Stimulated activated effector memory CD8-positive, alpha-beta T cell treated with anti-CD3 and anti-CD28 coated beads, Interleukin-12 subunit alpha, Interleukin-12 subunit beta, amount 100 ng/mL, for 72 hours (primary cell): Measurements from ENCODE around the gene SPANXN2.
"Not testable (repeated sequence)": the region's sequence is repeated elsewhere in the genome, so short reads cannot be mapped to it uniquely, and the experiment has no call there.

ENCODE experiments used
- ATAC-seq: fragments of 150-1000 bp; cut with Tn5 transposase; 2 replicates; pipeline ENCODE4 v1.10.0; 2021
- DNase-seq, 2 donors: peaks; one replicate each; pipeline ENCODE4 v3.0.0; 2021 to 2022; ENCODE audit warnings: low spot score in 2 of 2
- H3K27ac Mint-ChIP-seq: one replicate; pipeline ENCODE4 v1.8.0; 2022; ENCODE audit warnings: mild to moderate bottlenecking, mixed read lengths
- H3K36me3 Mint-ChIP-seq: one replicate; pipeline ENCODE4 v1.8.0; 2022; ENCODE audit warnings: mild to moderate bottlenecking, mixed read lengths
- H3K4me1 Mint-ChIP-seq: one replicate; pipeline ENCODE4 v1.8.0; 2022; ENCODE audit warnings: mixed read lengths
- H3K4me3 Mint-ChIP-seq: one replicate; pipeline ENCODE4 v1.8.0; 2022; ENCODE audit warnings: mild to moderate bottlenecking, mixed read lengths
- H3K9me3 Mint-ChIP-seq: one replicate; pipeline ENCODE4 v1.8.0; 2022; ENCODE audit warnings: mixed read lengths

The SPANXN2 gene, protein sequence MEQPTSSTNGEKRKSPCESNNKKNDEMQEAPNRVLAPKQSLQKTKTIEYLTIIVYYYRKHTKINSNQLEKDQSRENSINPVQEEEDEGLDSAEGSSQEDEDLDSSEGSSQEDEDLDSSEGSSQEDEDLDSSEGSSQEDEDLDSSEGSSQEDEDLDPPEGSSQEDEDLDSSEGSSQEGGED

DNA sequence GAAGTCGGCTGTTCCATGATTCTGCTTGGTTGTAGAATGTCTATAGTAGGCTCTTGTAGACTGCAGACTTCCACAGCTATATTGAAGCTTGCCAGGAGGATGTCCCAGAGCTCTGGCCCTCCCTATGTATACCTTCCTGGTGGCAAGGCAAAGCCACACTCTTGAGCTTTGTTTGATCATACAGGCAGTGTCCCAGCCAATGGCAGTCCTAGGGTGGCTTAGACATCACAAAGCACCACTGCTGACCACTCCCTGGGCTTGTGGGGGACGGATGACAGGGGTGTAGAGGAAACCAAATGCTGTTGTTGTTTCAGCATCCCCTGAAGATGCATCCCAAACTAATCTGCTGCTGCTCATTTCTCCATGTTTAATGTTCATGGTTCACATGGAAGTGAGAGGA lies at the start of gene SPANXN2:
Gene SPANXN2, minus strand, starts transcription at position 101 of the 400 bp plus-strand sequence. Its CDS starts 84 bp downstream, at position 17.
- H3K4me1 Mint-ChIP-seq, H3K27ac Mint-ChIP-seq, H3K36me3 Mint-ChIP-seq, H3K4me3 Mint-ChIP-seq, ATAC-seq, DNase-seq: not testable (repeated sequence)
- H3K9me3 Mint-ChIP-seq = peaks cover 35% of the 10 kb centered on the region

DNA sequence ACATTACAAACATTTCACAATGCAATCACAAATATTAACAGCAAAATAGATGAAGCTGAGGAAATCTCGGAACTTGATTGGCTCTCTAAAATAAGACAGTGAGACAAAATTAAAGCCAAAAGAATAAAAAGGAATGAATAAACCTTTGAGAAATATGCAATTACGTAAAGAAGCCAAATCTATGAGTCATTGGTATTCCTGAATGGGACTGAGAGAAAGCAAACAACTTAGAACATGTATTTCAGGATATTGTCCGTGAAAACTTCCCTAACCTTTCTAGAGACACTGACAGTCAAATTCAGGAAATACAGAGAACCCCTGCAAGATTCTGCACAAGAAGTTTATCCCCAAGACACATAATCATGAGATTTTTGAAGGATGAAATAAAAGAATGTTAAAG lies 48.4 kb upstream of the SPANXN2 start:
- Mint-ChIP-seq H3K36me3 (no peaks in the 10 kb centered on the region), H3K4me3 (no peak overlapping the region), H3K27ac (no peak overlapping the region), H3K4me1 (no peaks in the 10 kb centered on the region), H3K9me3 (peaks cover 9% of the 10 kb centered on the region)
- DNase-seq = no peak
- ATAC-seq = no peak

DNA sequence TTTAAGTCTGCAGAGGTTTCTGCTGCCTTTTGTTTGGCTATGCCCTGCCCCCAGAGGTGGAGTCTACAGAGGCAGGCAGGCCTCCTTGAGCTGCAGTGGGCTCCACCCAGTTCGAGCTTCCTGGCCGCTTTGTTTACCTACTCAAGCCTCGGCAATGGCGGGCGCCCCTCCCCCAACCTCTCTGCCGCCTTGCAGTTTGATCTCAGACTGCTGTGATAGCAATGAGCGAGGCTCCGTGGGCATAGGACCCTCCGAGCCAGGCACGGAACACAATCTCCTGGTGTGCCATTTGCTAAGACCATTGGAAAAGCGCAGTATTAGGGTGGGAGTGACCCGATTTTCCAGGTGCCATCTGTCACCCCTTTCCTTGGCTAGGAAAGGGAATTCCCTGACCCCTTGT lies 47.2 kb upstream of the SPANXN2 start:
- H3K4me3 Mint-ChIP-seq, H3K36me3 Mint-ChIP-seq, H3K4me1 Mint-ChIP-seq, ATAC-seq, DNase-seq, H3K9me3 Mint-ChIP-seq, H3K27ac Mint-ChIP-seq: not testable (repeated sequence)

DNA sequence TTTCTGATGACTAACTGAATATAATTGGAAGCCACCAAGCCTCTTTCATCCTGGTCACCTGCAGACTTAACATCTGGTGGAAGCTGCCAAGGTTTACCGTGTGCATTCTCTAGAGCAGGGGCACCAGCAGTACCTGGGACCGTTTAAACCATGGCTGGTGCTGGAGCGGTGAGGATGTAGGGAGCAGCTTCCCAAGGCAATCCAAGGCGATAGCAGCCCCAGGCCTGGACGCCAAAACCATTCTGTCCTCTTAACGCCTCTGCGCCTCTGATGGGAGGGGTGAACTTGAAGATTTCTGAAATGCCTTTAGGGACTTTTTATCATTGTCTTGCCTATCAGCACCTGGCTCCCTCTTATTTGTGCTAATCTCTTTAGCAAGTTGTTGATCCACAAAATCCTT lies 37.3 kb upstream of the SPANXN2 start:
- ATAC-seq (no peak), DNase-seq (no peak)
- Mint-ChIP-seq H3K9me3 (peaks cover 7% of the 10 kb centered on the region), H3K36me3 (no peaks in the 10 kb centered on the region), H3K4me1 (no peaks in the 10 kb centered on the region), H3K27ac (no peak overlapping the region), H3K4me3 (no peak overlapping the region)

DNA sequence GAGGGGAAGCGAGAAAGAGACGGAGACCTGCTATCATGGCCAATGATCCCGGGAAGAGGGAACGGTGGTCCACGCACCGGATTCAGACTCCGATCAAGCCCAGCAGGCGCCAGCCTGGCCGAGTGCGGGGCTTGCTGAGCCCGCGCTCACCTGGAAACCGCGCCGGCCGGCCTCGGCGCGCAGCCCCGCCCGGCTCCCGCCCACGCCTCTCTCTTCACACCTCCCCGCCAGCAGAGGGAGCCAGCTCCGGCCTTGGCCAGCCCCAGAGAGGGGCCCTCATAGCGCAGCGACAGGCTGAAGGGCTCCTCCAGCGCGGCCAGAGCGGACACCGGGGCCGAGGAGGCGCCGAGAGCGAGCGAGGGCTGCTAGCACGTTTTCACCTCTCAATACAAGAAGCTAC lies 36.8 kb upstream of the SPANXN2 start:
- Mint-ChIP-seq H3K36me3 (no peaks in the 10 kb centered on the region), H3K27ac (no peak overlapping the region), H3K4me3 (no peak overlapping the region), H3K9me3 (peaks cover 7% of the 10 kb centered on the region), H3K4me1 (no peaks in the 10 kb centered on the region)
- no peak for ATAC-seq
- DNase-seq = no peak

DNA sequence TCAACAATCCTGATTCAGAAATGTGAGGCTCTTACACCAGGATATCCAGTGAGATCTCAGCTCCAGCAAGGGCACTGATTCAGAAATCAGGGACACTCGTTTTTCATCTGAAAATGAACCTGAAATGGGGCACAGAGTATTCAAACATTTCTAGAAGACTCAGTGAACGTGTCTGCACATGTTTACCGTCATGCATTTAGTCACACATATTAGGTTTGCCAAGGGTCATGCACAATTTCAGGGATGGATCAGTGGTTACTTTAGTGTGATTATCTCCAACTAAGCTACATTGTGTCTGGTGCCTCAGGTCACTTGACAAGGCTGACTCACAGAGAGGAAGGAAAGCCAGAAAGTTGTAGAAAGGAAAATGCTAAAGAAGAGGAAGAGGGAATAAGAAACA lies 33.6 kb upstream of the SPANXN2 start:
- H3K4me3 Mint-ChIP-seq = no peak overlapping the region
- ATAC-seq = no peak
- DNase-seq = no peak
- H3K36me3 Mint-ChIP-seq = no peaks in the 10 kb centered on the region
- H3K4me1 Mint-ChIP-seq = no peaks in the 10 kb centered on the region
- H3K9me3 Mint-ChIP-seq = peaks cover 7% of the 10 kb centered on the region
- no peak overlapping the region for H3K27ac Mint-ChIP-seq

DNA sequence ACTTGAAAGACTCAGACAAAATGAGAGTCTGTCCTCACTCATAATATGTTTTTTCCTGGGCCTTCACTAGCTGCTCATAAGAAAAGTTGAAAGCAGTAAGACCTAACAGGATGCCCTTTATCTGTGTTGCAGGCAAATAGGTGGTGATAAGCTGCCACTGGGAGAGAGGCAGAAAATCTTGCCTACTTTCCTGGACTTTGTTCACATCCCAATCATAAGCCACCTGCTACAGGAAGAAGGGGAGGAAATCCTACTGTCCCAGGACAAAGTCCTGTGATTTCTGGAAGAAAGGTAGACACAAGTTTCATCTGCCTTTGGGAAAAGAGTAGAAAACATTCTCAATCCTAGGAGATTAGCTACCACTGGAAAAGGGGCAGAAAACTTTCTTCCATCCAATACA lies 13.3 kb upstream of the SPANXN2 start:
- ATAC-seq (no peak), DNase-seq (no peak)
- Mint-ChIP-seq H3K9me3 (peaks cover 8% of the 10 kb centered on the region), H3K4me1 (no peaks in the 10 kb centered on the region), H3K27ac (no peak overlapping the region), H3K36me3 (no peaks in the 10 kb centered on the region), H3K4me3 (no peak overlapping the region)

DNA sequence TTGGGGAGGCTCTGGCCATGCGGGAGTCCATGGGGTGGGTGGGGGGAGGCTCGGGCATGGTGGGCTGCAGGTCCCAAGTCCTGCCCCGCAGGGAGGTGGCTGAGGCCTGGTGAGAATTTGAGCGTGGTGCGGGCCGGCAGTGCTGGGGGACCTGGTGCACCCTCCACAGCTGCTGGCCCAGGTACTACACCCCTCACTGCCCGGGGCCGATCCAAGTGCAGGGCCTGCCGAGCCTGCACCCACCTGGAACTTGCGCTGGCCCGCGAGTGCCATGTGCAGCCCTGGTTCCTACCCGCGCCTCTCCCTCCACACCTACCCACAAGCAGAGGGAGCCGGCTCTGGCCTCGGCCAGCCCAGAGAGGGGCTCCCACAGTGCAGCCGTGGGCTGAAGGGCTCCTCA lies 5.7 kb upstream of the SPANXN2 start:
- DNase-seq = no peak
- peaks cover 7% of the 10 kb centered on the region for H3K9me3 Mint-ChIP-seq
- ATAC-seq = no peak
- no peak overlapping the region for H3K4me3 Mint-ChIP-seq
- no peak overlapping the region for H3K27ac Mint-ChIP-seq
- H3K4me1 Mint-ChIP-seq = no peaks in the 10 kb centered on the region
- no peaks in the 10 kb centered on the region for H3K36me3 Mint-ChIP-seq

DNA sequence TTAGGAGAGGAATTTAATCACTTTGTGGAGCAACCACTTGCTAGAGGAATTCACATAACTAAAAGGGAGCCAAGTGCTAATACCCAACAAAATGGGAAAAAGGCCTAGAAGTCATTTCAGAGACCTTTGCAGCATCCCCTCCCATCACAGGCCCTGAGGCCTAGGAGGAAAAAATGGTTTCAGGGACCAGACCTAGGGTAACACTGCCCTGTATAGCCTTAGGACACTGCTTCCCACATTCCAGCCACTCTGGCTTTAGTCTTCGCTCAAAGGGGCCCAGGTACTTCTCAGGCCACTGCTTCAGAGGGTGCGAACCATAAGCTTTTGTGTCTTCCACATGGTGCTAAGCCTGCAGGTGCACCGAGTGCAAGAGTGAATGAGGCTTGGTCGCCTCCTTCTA lies 19.1 kb downstream of the SPANXN2 start:
- Mint-ChIP-seq H3K9me3 (no peaks in the 10 kb centered on the region), H3K4me1 (no peaks in the 10 kb centered on the region), H3K4me3 (no peak overlapping the region), H3K27ac (no peak overlapping the region), H3K36me3 (no peaks in the 10 kb centered on the region)
- no peak for ATAC-seq
- DNase-seq = no peak

DNA sequence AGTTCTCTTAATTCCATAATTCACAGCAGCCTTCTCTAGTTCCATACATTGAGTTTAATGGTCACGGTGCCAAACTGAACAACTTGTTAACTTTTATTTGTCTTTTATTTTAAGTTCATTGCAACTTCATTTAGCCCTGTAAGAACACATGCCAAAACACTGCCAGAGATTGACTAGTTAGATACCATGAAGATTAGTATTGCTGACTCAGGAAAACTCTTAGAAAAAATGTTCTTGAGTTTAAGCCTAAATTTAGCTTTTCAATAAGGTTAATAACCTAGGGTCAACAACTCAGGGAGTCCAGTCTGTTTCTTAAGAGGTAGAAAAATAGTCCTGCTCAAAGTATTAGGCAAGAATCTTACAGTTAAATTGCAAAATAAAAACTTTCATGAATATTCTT lies 25.7 kb downstream of the SPANXN2 start:
- Mint-ChIP-seq H3K4me1 (no peaks in the 10 kb centered on the region), H3K36me3 (no peaks in the 10 kb centered on the region), H3K4me3 (no peak overlapping the region), H3K27ac (no peak overlapping the region), H3K9me3 (no peaks in the 10 kb centered on the region)
- ATAC-seq (no peak), DNase-seq (no peak)

DNA sequence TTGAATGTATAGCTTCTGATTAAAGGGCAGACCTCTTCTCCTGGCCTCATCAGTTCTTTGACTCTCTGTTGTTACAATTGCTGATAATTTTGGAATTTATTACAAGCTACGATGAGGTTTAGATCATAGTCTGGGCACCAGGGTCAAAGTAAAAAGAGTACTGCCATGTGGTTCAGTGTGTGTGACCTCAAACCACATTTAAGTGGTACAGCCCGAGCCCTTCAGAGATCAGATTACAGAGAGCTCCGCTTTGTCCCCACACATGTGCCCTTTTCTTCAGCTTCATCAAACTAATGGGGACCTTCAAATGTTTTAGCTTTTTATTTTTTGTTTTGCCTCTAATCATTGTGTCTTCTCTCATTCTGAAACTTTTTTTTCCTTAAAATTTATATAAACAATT lies 37.1 kb downstream of the SPANXN2 start:
- no peaks in the 10 kb centered on the region for H3K4me1 Mint-ChIP-seq
- DNase-seq (no peak), ATAC-seq (no peak)
- no peak overlapping the region for H3K27ac Mint-ChIP-seq
- no peak overlapping the region for H3K4me3 Mint-ChIP-seq
- no peaks in the 10 kb centered on the region for H3K36me3 Mint-ChIP-seq
- peaks cover 2% of the 10 kb centered on the region for H3K9me3 Mint-ChIP-seq

DNA sequence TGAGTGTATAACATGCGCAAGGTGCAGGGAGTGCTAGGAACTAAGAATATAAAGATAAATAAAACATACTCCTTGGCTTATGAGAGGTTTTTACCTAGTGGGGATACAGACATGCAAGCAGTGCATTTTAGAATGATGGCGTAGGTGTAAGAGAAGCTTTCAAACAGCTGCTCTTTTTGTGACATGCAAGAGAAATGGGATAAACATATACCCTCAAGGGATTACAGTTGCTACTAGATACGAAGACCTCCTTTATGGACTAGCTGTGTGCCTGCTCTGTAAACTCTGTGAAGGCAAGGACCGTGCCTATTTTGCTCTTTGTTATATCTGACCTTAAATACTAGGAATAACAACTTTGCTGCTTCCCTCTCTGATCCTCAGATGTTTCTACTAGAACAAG lies 45.6 kb downstream of the SPANXN2 start:
- Mint-ChIP-seq H3K9me3 (peaks cover 3% of the 10 kb centered on the region), H3K27ac (no peak overlapping the region), H3K4me3 (no peak overlapping the region), H3K4me1 (no peaks in the 10 kb centered on the region), H3K36me3 (no peaks in the 10 kb centered on the region)
- DNase-seq (no peak), ATAC-seq (no peak)

DNA sequence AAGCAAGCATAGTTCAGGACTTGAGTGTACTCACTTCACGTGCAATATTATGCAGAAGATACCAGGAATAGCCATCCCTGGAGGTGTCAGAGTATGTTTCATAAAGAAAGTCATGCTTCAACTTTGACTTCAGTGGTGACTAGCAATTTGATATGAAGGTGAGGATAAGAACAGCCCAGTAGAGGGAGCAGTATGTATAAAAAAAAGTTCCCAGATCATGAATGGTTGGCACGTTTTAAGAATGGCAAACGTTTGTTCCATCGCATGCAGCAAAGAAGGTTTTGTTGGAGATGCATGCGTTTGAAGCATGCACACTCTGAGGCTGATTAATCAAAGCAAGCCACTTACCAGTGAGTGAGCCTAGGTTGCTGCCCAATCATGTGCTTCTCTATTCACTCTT lies 51.2 kb downstream of the SPANXN2 start:
- no peaks in the 10 kb centered on the region for H3K4me1 Mint-ChIP-seq

DNA sequence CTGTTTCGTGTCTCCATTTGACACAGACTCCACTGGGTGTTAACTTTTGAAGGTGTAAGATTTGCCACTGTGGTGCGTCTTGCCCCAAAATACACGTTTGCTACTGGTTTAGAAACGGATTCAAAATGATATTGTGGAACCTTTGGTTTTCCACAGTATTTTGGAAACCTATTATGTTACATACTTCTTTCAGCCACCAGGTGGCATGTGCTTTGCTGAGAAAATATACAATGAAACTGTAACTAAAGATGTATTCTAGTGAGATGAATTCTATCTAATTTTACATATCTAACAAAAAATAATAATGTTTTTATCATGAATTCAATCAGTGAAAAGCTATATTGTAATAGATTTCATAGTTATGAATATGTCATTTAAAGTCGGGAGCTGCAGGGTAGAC lies 56.2 kb downstream of the SPANXN2 start:
- ATAC-seq (no peak), DNase-seq (no peak)
- Mint-ChIP-seq H3K27ac (no peak overlapping the region), H3K36me3 (no peaks in the 10 kb centered on the region), H3K4me1 (no peaks in the 10 kb centered on the region), H3K9me3 (peaks cover 3% of the 10 kb centered on the region), H3K4me3 (no peak overlapping the region)

More for the DNA sequence above, 51.2 kb downstream of the SPANXN2 start:
- DNase-seq (no peak), ATAC-seq (no peak)
- no peak overlapping the region for H3K27ac Mint-ChIP-seq
- no peaks in the 10 kb centered on the region for H3K36me3 Mint-ChIP-seq
- H3K9me3 Mint-ChIP-seq = peaks cover 3% of the 10 kb centered on the region
- H3K4me3 Mint-ChIP-seq = no peak overlapping the region

DNA sequence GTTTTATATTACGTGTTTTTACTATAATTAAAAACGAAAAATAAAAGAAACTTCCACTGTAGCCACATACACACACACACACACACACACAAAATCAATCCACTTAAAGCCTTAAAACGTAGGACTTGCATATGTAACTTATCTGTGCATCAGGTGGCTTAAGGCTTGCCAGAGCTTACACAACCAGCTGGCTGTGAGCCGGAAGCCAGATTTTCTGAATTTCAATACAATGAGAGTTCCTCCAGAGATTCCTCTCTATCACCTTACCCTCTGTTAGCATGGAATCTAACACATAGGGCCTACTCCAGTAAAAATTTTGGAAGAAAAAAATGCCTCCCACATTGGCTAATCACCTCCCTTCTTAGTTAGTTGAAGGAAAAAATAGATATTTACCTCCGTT lies 56.8 kb downstream of the SPANXN2 start:
- H3K27ac Mint-ChIP-seq = no peak overlapping the region
- H3K4me1 Mint-ChIP-seq = no peaks in the 10 kb centered on the region
- no peak overlapping the region for H3K4me3 Mint-ChIP-seq
- no peaks in the 10 kb centered on the region for H3K36me3 Mint-ChIP-seq
- DNase-seq = no peak
- peaks cover 3% of the 10 kb centered on the region for H3K9me3 Mint-ChIP-seq
- ATAC-seq = no peak
